Measurements from ENCODE around the gene SRCIN1.
A peak's percentile ranks its signal among the peaks of the same experiment; 100 is the strongest.
"Not testable (repeated sequence)": the region's sequence is repeated elsewhere in the genome, so short reads cannot be mapped to it uniquely, and the experiment has no call there.

SRCIN1 gene

DNA sequence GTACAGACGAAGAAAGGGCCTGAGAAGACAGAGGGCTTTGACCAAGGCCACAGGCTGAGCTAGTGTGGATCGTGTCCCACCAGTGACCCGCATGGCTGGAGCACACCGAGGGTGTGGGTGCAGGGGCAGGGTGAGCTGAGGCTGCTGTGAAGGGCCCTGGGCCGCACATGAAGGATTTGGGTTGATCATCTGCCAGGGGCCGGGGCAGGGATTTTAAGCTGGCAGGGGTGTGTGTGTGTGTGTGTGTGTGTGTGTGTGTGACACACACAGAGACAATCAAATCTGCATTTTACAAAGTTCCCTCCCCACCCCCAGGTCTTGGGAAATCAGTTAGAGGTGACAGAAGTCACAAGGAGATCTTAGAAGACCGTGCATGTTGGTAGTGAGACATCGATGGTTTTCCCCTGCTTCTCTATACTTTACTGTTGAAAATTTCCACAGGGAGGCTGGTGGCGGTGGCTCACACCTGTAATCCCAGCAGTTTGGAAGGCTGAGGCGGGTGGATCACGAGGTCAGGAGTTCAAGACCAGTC is 65.2 kb downstream of the SRCIN1 start:
- no peak for DNase-seq

DNA sequence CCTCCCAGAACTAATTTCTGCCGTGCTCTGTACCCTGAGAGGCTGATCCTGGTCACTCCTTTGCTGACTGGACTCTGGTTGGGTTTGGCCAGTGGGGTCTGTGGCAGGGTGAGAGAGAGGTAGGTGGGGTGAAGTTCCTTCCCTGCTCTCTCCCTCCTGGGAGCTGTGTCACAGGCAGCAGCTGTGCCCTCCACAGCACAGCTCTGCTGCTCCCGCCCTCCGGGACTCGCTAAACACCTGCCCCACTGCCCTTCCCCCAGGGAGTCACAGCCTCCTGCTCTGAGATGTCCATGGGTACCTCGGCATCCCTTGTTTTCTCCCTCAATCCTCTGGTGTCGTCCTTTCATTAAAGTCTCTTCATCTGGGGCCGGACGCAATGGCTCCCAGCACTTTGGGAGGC is 66.4 kb downstream of the SRCIN1 start:
- no peak for DNase-seq

DNA sequence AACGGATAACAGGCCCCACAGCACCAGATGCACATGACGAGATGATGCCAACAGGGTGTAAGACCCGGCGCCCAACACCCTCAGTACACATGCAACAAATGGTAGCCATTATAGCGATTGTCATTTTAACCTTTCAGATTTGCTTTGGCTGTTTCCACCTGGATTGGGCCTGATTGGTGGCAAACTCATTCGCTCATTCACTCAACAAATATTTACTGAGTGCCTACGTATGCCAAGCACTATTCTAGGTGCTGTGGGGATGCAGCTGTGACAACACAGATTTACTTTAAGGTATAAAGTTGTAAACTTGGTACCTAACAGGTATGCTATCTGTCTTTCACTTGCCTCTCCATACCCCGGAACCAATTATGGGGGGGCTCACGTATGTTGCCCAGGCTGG is 66.8 kb downstream of the SRCIN1 start:
- no peak for DNase-seq

DNA sequence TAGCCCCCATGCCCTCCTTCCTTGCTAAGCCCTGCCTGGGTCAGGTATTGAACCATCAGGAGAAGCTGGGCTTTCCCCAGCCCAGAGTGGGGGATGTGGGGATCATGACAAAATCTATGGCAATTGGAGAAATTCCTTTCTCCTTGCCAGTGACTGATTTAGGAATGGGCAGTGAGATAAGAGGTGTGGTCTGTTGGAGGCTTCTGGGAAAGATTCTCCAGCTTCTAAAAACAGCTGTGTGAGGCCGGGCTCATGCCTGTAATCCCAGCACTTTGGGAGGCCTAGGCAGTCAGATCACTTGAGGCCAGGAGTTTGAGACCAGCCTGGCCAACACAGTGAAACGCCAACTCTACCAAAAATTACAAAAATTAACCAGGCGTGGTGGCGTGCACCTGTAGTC is 69.1 kb downstream of the SRCIN1 start:
- DNase-seq = no peak

DNA sequence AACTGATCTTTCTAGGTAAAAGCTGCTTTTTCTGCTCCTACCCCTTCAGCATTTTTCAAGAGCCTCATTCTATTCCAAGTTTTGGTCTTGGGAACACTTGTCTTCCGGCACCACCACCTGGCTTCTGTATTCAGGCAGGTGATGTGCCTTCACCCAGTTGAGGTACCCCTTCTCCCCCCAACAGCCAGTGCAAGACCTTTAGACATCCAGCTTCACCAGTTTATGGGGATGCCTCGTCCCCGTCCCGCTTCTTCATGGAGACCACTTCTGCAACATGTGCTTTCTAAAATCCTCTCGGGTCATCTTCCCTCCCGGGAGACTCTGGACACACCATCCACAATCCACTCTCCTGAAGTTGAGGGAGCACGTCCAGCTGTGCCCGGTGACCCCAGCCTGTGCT is 69.9 kb downstream of the SRCIN1 start:
- no peak for DNase-seq

DNA sequence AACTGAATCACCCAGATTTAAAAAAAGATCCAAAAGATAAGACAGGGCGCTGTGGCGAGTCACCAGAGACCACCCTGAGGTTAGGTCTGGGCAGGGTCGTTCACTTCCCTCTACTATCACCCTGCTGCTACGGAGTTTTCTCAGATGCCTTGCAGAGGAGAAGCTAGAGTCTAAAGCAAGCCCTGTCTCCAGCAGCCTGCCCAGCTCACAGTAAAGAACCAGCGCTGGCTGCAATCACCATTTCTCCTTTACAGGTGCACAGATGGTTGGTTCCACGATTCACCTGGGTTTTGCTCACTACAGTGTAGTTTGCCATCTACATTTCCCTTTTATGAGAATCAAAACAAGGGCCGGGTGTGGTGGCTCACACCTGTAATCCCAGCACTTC is 71.3 kb downstream of the SRCIN1 start:
- DNase-seq = no peak

DNA sequence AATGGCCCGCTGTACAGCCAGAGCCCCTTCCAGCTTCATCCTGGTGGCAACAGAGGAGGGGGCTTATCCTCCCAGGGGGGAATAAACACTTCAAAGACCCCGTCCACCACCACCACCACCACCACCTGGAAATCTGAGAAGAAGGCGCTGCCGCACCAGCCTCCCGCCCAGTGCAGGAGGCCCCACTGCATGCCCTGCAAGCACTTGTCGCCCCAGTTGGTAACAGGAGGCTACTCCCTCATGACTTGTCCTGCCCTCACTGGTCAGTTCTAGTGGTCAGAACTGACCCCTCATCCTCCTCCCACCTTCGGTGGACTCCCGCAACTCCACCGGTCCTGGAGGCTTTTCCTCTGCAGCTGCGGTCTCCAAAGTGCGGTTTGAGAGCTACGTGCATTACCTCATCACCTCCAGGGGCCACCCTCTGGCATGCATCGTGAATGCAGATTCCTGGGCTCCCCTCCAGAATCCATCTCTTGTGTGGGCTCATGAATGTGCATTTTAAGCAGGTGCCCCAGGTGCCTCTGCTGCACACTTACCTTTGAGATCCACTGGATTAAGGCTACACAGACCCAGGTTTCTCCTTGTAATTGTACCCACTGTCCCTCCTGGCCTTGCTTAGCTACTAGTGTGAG is 71.8 kb downstream of the SRCIN1 start:
- DNase-seq = no peak

DNA sequence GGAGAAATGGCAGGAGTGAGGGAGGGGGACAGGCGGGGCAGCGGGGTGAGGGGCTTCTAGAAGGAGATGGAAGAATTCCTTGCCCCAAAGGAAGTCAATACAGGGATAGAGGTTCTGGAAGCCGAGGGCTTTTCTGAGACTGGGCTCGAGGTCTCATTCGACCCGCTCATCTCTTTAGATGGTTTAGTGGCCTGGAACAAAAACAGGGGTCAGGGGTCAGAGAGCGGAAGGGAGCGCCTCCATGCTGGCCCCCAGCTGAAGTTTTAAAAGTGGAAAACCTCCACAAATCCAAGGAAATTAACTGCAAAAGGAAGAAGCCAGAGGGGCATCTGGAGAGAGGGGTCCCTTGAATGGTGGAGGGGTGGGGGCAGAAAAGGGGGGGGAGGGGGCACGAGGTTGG is 72.5 kb downstream of the SRCIN1 start:
- no peak for DNase-seq

DNA sequence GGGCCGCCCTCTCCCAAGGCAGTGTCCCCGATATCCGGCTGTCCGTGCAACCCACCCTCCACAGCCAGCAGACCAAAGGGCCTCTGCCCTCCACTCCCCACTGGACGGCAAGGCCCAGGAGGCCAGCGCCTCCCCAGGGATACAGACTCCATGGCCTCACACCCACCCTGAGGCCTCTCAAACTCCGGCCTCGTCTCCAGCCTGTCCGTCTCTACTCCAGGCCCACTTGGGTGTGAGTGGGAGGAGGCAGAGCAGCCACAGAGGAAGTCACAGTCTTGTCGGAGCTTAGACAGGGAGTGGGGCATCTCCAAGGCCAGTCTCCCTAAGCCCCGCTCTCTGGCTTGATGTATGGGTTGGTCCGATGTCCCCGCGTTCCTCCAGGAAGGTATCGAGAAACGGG is 73.3 kb downstream of the SRCIN1 start:
- DNase-seq = no peak

DNA sequence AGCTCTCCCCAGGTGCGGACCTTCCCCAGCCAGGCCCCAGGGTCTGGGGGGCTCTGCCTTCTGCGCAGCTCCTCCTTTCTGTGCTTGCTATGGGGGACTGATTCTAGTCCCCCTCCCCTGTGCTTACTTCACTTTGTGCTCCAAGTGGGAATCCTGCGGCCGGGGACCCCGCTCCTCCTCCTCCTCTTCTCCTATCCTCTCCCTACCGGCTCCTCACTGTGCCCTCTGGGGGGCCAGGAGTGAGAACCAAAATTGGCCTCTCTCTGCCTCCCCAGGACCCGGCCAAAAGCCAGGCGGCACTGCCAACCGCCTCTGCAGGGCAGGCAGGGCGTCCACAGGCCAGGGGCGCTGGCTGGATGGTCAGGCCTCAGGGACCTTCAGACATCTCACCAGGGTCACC is 74.0 kb downstream of the SRCIN1 start:
- not testable (repeated sequence) for DNase-seq

DNA sequence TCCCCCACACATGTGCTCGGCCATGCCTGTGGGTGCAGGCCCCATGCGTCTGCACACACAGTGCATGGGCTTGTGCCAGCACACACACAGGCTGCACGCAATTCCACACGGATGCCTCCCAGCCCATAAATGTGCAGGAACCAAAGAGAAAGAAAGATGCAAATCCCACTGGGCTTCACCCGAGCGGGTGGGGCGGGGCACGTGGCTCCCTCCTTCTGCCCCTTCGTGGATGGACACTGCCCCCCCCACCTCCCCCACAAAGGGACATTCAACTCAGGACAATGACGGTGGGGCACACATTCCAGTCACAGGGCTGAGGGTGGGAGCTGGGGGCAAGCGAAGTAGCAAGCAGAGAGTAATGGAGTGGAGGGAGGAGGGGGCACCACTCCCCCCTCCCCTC is 74.9 kb downstream of the SRCIN1 start:
- DNase-seq = not testable (repeated sequence)

DNA sequence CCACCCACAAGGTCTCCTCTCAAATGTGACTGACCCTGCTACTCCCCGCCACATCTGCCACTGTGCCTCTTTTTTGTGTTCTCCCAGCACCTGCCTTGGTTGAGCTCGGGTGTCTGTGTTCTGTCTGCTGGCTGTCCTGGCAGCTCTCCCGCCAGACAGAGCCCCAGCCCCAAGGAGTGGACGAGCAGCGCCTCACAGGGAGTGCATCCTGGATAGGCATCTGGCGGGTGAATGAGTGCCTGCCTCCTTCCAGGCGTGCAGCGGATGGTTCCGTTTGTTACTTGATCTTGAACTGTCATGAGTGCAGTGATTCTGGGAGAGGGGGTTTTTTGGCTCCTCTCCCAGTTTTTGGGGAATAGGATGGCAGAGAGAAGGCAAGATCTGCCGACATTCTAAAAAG is 77.6 kb downstream of the SRCIN1 start:
- DNase-seq = not testable (repeated sequence)

DNA sequence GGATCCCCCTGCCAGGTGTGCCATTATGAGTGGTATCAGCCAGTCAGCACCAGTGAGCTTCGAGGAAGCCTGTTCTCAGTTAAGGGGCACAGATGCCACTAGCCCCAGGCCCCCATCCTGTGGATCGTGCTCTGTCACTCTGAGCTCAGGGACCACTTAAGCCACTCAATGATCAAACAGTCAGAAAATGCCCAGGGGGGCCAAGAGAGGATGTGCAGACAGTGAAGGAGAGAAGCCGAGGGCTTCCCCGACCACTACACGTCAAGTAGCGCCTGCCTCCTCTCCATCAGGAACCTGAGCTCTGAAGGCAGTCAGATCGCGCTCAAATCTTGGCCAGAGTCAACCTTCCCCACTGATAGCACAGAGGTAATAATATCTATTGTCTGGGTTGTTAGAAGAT is 79.2 kb downstream of the SRCIN1 start:
- not testable (repeated sequence) for DNase-seq

DNA sequence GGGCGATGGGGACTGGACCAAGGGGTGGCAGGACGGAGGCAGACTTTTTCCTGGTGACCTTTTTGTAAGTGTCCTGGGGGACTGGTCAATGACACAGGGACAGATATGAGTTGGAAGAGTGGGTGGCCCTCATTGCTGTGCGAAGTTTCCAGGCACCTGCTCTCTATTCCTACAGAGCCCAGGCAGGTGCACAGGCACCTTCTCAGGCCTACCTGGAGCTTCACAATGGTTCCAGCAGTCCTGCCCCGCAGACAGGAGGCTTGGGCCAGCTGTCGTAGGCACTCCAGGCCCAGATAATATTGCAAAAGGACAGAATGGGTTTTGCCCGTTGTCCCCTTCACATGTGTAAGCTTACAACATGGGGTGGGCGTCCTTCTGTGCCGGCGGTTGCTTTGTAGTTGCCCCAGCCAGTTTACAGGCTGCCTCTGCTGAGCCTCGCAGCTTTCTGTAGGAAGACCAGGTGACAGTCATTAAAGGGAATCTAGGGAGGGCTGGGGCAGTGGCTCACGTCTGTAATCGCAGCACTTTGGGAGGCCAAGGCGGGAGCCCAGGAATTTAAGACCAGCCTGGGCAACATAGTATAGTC is 93.2 kb downstream of the SRCIN1 start:
- DNase-seq = no peak

DNA sequence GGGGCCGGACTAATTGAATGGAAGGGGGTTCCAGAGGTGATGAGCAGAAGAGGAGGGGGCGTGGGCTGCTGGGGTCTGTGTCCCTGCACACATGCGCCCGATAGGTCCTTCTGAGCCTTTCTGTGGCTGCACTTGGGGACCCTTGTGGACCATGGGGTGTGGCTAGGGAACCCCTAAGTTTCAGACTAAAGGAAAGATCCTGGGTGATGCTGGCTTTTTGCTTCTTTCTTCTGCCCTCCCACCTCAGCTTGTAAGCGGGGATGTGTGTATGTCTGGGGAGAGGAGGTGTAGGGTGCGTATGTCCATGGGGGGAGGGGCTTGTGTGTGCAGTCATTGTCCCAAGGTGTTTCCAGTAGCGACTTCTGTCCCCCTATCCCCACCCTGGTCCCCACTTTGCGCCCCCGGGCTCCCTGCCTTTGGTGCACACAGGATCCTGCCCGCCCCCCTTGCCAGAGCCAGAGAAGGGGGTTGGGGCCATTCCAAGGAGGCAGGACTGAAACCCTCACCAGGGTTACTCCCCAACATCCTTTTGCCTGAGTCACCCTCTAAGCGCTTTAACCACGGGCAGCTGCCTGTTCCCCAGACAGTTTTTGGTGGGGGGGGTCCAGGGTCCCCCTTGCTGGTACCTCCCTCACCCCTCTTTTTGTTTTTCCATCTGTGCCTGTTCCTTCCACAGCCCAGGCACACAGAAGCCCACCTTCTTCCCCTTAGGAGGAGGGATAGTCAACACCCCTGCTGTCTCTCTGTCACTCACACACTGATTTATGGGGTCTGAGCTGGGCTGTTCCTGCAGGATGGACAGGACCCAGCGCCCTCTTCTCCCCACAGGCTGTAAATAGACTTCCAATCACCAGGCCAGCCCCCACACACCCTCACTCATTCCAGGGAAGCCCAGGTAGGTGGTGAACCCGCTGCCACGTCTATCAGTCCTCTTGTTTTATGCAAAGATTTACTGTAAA is 94.3 kb downstream of the SRCIN1 start:
- no peak for DNase-seq

DNA sequence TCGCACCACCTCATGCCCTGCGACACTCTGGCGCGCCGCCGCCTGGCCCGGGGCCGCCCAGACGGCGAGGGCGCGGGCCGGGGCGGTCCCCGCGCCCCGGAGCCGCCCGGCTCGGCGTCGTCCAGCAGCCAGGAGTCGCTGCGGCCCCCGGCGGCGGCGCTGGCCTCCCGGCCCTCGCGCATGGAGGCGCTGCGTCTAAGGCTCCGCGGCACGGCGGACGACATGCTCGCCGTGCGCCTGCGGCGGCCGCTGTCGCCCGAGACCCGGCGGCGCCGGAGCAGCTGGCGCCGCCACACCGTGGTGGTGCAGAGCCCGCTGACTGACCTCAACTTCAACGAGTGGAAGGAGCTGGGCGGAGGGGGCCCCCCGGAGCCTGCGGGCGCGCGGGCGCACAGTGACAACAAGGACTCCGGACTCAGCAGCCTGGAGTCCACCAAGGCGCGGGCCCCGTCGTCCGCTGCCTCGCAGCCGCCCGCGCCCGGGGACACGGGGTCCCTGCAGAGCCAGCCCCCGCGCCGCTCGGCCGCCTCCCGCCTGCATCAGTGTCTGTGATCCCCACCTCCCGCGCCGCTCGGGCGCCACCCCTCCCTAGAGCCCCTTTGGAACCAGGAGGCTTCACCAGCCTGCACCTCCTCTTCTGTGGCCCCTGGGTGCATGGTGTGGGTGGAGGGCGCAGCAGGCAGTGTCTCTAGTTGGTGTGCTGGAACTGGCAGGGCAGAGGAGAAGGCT is 95.2 kb downstream of the SRCIN1 start:
- no peak for DNase-seq

DNA sequence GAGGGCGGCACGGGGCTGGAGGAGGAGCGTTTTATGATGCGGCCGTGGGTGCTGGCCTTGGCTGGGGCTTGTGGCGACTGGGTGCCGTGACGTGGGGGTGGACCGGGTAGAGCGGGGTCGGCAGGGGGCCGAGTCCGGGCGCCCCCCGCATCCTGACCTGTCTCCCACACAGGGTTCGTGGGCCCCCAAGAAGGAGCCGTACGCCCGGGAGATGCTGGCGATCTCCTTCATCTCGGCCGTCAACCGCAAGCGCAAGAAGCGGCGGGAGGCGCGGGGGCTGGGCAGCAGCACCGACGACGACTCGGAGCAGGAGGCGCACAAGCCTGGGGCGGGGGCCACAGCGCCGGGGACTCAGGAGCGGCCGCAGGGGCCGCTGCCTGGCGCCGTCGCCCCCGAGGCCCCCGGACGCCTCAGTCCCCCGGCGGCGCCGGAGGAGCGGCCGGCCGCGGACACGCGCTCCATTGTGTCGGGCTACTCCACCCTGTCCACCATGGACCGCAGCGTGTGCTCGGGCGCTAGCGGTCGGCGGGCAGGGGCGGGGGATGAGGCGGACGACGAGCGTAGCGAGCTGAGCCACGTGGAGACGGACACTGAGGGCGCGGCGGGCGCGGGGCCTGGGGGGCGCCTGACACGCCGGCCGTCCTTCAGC is 95.9 kb downstream of the SRCIN1 start:
- peak in 1 of 6 experiments; percentile 36 for DNase-seq

DNA sequence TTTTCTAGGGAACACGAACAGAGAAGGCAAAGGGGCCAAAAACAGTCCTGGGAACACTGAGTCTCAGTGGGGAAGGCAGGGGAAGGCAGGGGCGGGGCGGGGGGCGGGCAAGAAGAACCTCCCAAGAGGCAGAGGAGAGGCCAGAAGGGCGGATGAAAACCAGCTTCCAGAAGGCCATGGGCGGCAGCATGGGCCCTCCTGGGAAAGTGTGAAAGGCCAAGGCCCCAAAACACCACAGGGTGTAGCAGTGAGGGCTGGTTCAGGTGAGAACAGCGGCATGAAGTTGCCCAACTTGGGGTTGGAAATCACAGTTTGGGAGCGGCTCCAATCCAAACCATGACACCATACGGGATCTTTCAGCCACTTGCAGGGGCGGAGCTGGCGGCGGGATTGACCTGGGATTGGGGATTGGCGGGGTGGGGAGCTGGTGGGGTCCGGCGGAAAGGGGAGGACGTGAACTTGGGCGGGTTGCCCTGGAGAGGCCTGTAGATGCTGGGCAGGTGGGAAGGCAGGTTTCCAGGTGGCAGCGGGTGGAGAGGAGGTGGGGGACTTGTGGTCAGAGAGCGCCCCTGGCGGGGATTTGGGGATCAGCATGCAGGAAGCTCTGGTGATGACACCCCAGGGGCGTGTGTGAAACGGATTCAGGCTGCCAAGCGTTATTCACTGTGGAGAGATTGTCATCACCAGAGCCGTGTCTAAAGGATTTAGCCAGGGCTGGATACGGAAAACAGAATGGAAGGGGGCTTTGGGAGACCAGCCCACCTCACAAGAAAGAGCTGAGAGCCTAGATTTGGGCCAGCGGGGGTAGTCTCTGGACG is 96.6 kb downstream of the SRCIN1 start:
- peak; percentile 27 to 61 (median 46) for DNase-seq

DNA sequence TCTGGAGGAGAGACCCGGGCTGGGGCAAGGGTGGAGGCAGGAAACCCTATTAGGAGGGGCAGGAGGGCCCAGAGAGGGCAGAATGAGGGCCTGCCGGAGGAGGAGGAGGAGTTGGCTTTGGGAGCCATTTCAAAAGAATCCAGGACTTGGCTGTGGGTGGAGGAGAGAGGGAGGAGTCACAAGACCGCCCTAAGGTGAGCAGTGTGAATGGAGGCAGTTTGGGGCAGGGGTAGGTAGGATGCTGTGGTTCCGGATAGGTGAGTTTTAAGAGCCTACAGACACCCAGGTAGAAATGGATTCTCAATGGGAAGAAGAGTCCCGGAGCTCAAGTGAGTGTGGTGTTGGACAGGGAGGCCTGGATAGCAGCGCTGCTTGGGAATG is 97.2 kb downstream of the SRCIN1 start:
- peak in 3 of 6 experiments; percentile 11 to 40 (median 23) for DNase-seq

DNA sequence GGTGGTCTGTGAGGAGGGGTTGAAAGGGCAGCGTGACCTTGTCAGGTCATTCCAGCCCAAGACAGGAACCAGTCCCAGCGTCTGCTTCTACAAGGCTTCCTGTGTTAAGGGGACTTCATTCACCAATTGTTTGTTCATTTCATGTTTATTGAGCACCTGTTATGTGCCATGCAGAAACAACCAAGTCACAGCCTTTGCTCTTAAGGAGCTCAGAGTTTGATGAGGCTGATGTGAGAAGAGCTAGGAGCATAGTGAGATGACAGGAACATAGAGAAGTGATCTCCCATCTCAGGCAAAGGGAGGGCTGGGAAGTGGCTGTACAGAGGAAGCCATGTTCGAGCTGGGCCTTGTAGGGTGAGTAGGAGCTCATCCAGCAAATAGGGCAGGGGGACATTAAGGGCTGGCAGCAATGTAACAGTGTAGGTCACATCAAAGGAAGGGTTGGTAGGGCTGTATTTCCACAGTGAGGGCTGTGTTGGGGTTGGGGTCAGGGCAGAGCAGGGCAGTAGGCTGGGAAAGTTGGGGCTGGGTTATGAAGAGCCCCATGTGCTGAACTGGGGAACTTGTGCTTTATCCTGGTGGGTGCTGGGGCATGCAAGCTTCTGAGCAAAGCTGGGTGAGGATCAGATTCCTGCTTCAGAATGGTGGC is 97.7 kb downstream of the SRCIN1 start:
- no peak for DNase-seq

DNA sequence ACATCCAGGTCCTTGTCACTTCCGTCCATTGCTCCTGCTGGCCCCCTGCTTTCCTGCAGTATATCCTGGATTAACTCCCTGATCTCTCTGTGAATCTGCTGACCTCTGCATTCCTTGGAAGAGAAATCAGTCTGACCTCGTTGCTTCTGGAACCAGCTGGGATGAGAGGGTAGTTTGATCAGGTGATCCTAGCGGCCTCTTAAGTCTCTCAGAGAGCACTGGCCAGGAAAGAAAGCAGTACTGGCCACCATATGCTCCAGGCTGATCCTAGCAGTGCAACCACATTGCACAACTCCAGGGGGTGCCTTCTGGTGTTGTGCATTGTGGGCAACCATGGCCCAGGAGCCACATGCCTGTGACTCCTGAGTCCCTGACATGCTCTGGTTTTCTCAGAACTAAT is 98.3 kb downstream of the SRCIN1 start:
- no peak for DNase-seq
